GM18867 (cell line): ENCODE results near the gene SMIM13.

Source experiments
- ATAC-seq: cut with Tn5 transposase; IDR thresholded peaks from one replicate; pipeline ENCODE4 v1.9.1; 2021; ENCODE audit warnings: mild to moderate bottlenecking, moderate library complexity; ENCODE audit not compliant: unreplicated experiment

SMIM13 gene

GRCh38 chr6:11149551-11149950 lies 55.9 kb downstream of the SMIM13 start:
- ATAC-seq = no peak

- no peak for ATAC-seq
Measured at GRCh38 chr6:11151488-11151887, 57.9 kb downstream of the SMIM13 start.

- no peak for ATAC-seq
Measured at GRCh38 chr6:11152581-11152980, 58.9 kb downstream of the SMIM13 start.

- ATAC-seq = no peak
Measured at GRCh38 chr6:11153447-11153846, 59.8 kb downstream of the SMIM13 start.

GRCh38 chr6:11155589-11155988 lies 62.0 kb downstream of the SMIM13 start:
- ATAC-seq = no peak

- no peak for ATAC-seq
Measured at GRCh38 chr6:11160199-11160598, 66.6 kb downstream of the SMIM13 start.

- no peak for ATAC-seq
Measured at GRCh38 chr6:11161031-11161956, 67.7 kb downstream of the SMIM13 start.

GRCh38 chr6:11162262-11162661 lies 68.6 kb downstream of the SMIM13 start:
- ATAC-seq = no peak

GRCh38 chr6:11163932-11164331 lies 70.3 kb downstream of the SMIM13 start:
- no peak for ATAC-seq

- ATAC-seq = no peak
Measured at GRCh38 chr6:11164717-11165646, 71.3 kb downstream of the SMIM13 start.

GRCh38 chr6:11166948-11167347 lies 73.3 kb downstream of the SMIM13 start:
- ATAC-seq = no peak

GRCh38 chr6:11168091-11168635 lies 74.5 kb downstream of the SMIM13 start:
- ATAC-seq = no peak

- no peak for ATAC-seq
Measured at GRCh38 chr6:11171952-11172351, 78.3 kb downstream of the SMIM13 start.

- no peak for ATAC-seq
Measured at GRCh38 chr6:11172501-11173327, 79.1 kb downstream of the SMIM13 start.

- ATAC-seq = no peak
Measured at GRCh38 chr6:11174242-11174611, 80.6 kb downstream of the SMIM13 start.

- ATAC-seq = no peak
Measured at GRCh38 chr6:11177271-11177670, 83.6 kb downstream of the SMIM13 start.

- ATAC-seq = no peak
Measured at GRCh38 chr6:11179088-11179418, 85.4 kb downstream of the SMIM13 start.

GRCh38 chr6:11179419-11180202 lies 86.0 kb downstream of the SMIM13 start:
- no peak for ATAC-seq

- ATAC-seq = no peak
Measured at GRCh38 chr6:11181478-11182136, 88.0 kb downstream of the SMIM13 start.
